Fibroblast of lung (primary cell): ENCODE results near the gene ERCC2. TPM values are rescaled to one million over a fixed set of nuclear protein-coding genes. Genes with fewer than 3 reads are reported as not detected.

Experiments used
- DNase-seq, 2 donors: peaks; one replicate each; pipeline versions ENCODE4 v3.0.0 to v3.0.0-alpha.2; 2010; ENCODE audit warnings: low read depth in 2 of 2
- H2AFZ ChIP-seq: 2 replicates; pipeline ENCODE4 v1.5.1; 2012; ENCODE audit warnings: low read length, control low read depth, inconsistent platforms
- H3K27ac ChIP-seq: 2 replicates; pipeline ENCODE4 v1.5.1; 2011; ENCODE audit warnings: low read length, control low read depth; ENCODE audit not compliant: insufficient read depth
- H3K27me3 ChIP-seq: 2 replicates; pipeline ENCODE4 v1.5.1; 2011; ENCODE audit warnings: mild to moderate bottlenecking, low read length; ENCODE audit not compliant: control insufficient read depth, insufficient read depth
- H3K36me3 ChIP-seq: 2 replicates; pipeline ENCODE4 v1.5.1; 2011; ENCODE audit warnings: low read length; ENCODE audit not compliant: control insufficient read depth, insufficient read depth
- H3K4me1 ChIP-seq: 2 replicates; pipeline ENCODE4 v1.5.1; 2011; ENCODE audit warnings: low read length; ENCODE audit not compliant: control insufficient read depth, insufficient read depth; ENCODE audit errors: extremely low read depth
- H3K4me2 ChIP-seq: 2 replicates; pipeline ENCODE4 v1.5.1; 2011; ENCODE audit warnings: low read length, control low read depth; ENCODE audit not compliant: insufficient read depth; ENCODE audit errors: extremely low read depth
- H3K4me3 ChIP-seq, 4 experiments: fragments of 200-600 bp in 1 of 4; sonication (generic) in 1 of 4; replicated peaks in 1 of 4; 2 replicates each; pipeline ENCODE4 v1.5.1; 2011 to 2016; ENCODE audit warnings: low read length in 4 of 4, low read depth in 3 of 4, mild to moderate bottlenecking in 3 of 4, control low read depth in 2 of 4, inconsistent platforms in 1 of 4, mixed read lengths in 1 of 4; ENCODE audit not compliant: insufficient read depth in 1 of 4; ENCODE audit errors: control extremely low read depth in 1 of 4
- H3K79me2 ChIP-seq: 2 replicates; pipeline ENCODE4 v1.5.1; 2012; ENCODE audit warnings: mild to moderate bottlenecking, low read length, inconsistent platforms; ENCODE audit not compliant: control insufficient read depth, insufficient read depth
- H3K9ac ChIP-seq: 2 replicates; pipeline ENCODE4 v1.5.1; 2011; ENCODE audit warnings: mild to moderate bottlenecking, low read length, control low read depth; ENCODE audit not compliant: insufficient read depth
- H3K9me3 ChIP-seq: 2 replicates; pipeline ENCODE4 v1.5.1; 2012; ENCODE audit warnings: low read depth, low read length; ENCODE audit not compliant: control insufficient read depth, insufficient read depth
- H4K20me1 ChIP-seq: 2 replicates; pipeline ENCODE4 v1.5.1; 2011; ENCODE audit warnings: low read length; ENCODE audit not compliant: control insufficient read depth, insufficient read depth; ENCODE audit errors: extremely low read depth
- EZH2 ChIP-seq: IDR thresholded peaks from 2 replicates; pipeline ENCODE4 v1.5.1; 2012; ENCODE audit warnings: low read length, control low read depth, mild to moderate bottlenecking; ENCODE audit errors: missing control alignments
- polyA plus RNA-seq, 2 donors: library from polyadenylated mRNA; depleted of rRNA in 1 of 2; stranded (reverse) in 1 of 2; unstranded in 1 of 2; fragments of >200 nt; gene quantifications; 2 replicates each; pipeline ENCODE4 v1.2.1, GENCODE V29; 2011 to 2012; ENCODE audit warnings: missing spikeins in 1 of 2
- total RNA-seq: library from RNA; depleted of rRNA; stranded (reverse); fragments of >200 nt; gene quantifications from 2 replicates; pipeline ENCODE4 v1.2.1, GENCODE V29; 2014
- TF ChIP-seq, protein P1 (sequence below), 2 donors: IDR thresholded peaks in 1 of 2; conservative IDR thresholded peaks in 1 of 2; 1 replicate in 1 of 2; 2 replicates in 1 of 2; pipeline ENCODE4 v1.5.1; 2011 to 2012; ENCODE audit warnings: low read length in 2 of 2, control low read depth in 1 of 2, inconsistent platforms in 1 of 2, low read depth in 1 of 2, mild to moderate bottlenecking in 1 of 2

Gene ERCC2
- total and polyA plus RNA-seq, 2 donors (not counting 1 experiment from before 2014, with no cell fraction given), result 21.6 to 57.1 TPM

- H3K27me3 ChIP-seq, result no peaks in the 10 kb centered on the region
- no peak overlapping the region for H3K27ac ChIP-seq
- H3K9ac ChIP-seq, result no peak overlapping the region
- no peaks in the 10 kb centered on the region for H4K20me1 ChIP-seq
- no peak overlapping the region for H3K4me2 ChIP-seq
- H2AFZ ChIP-seq, result no peak overlapping the region
- H3K9me3 ChIP-seq, result no peaks in the 10 kb centered on the region
- no peak overlapping the region for H3K4me3 ChIP-seq
- H3K36me3 ChIP-seq, result no peaks in the 10 kb centered on the region
- no peak for DNase-seq
- no peaks in the 10 kb centered on the region for H3K79me2 ChIP-seq
- no peaks in the 10 kb centered on the region for H3K4me1 ChIP-seq
- no peak for TF ChIP-seq EZH2
- TF ChIP-seq, protein P1, sequence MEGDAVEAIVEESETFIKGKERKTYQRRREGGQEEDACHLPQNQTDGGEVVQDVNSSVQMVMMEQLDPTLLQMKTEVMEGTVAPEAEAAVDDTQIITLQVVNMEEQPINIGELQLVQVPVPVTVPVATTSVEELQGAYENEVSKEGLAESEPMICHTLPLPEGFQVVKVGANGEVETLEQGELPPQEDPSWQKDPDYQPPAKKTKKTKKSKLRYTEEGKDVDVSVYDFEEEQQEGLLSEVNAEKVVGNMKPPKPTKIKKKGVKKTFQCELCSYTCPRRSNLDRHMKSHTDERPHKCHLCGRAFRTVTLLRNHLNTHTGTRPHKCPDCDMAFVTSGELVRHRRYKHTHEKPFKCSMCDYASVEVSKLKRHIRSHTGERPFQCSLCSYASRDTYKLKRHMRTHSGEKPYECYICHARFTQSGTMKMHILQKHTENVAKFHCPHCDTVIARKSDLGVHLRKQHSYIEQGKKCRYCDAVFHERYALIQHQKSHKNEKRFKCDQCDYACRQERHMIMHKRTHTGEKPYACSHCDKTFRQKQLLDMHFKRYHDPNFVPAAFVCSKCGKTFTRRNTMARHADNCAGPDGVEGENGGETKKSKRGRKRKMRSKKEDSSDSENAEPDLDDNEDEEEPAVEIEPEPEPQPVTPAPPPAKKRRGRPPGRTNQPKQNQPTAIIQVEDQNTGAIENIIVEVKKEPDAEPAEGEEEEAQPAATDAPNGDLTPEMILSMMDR (conservative IDR thresholded peaks at IDR 0.05 in 1 of 2, IDR thresholded peaks at IDR 0.05 in 1 of 2; ENCODE audit: low read depth in 1 of 2, low read length in 2 of 2), result no peak
Observed at GRCh38 chr19:45305007-45305406, 65.4 kb downstream of the ERCC2 start.

- no peak for DNase-seq
- no peaks in the 10 kb centered on the region for H3K9me3 ChIP-seq
- no peaks in the 10 kb centered on the region for H3K4me1 ChIP-seq
- H3K27ac ChIP-seq, result no peak overlapping the region
- H3K27me3 ChIP-seq, result no peaks in the 10 kb centered on the region
- no peak overlapping the region for H3K9ac ChIP-seq
- no peaks in the 10 kb centered on the region for H3K79me2 ChIP-seq
- H4K20me1 ChIP-seq, result no peaks in the 10 kb centered on the region
- no peaks in the 10 kb centered on the region for H3K36me3 ChIP-seq
- H2AFZ ChIP-seq, result no peak overlapping the region
- no peak overlapping the region for H3K4me2 ChIP-seq
- TF ChIP-seq, protein P1 (conservative IDR thresholded peaks at IDR 0.05 in 1 of 2, IDR thresholded peaks at IDR 0.05 in 1 of 2; ENCODE audit: low read depth in 1 of 2, low read length in 2 of 2), result no peak
- no peak for TF ChIP-seq EZH2
- H3K4me3 ChIP-seq, result no peak overlapping the region
Observed at GRCh38 chr19:45304141-45304926, 66.0 kb downstream of the ERCC2 start.

DNA sequence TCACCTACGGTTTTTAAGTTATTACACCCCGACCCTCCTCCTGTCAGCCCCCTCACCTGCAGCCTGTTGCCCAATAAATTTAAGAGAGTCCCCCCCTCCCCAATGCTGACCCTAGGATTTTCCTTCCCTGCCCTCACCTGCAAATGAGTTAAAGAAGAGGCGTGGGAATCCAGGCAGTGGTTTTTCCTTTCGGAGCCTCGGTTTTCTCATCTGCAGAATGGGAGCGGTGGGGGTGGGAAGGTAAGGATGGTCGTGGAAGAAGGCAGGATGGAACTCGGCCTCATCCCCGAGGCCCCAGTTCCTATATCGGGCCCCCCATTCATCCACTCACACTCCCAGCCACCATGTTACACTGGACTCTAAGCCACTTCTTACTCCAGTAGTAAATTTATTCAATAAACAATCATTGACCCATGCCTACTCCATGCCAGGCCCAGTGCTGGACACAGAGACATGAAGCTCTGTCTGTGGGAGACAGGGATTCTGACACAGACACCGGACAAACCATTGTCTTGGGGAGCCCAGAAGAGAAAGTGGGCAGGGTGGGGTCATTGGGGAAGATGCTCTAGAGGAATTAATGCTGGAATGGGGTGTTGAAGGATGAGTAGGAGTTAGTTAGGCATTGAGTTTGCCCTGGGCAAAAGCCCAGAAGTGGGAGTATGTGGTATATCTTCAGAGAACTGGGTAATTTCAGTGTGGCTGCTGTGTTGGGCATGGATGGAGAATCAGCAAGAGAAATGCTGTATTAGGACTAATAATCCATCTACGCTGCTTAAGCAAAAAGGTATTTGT is 66.9 kb downstream of the ERCC2 start:
- TF ChIP-seq EZH2, result no peak
- TF ChIP-seq, protein P1 (conservative IDR thresholded peaks at IDR 0.05 in 1 of 2, IDR thresholded peaks at IDR 0.05 in 1 of 2; ENCODE audit: low read depth in 1 of 2, low read length in 2 of 2), result no peak
- Histone ChIP-seq H3K4me3 (no peak overlapping the region), H3K4me1 (no peaks in the 10 kb centered on the region), H2AFZ (no peak overlapping the region), H3K9ac (no peak overlapping the region), H3K4me2 (no peak overlapping the region), H3K79me2 (no peaks in the 10 kb centered on the region), H4K20me1 (no peaks in the 10 kb centered on the region), H3K27ac (no peak overlapping the region), H3K9me3 (no peaks in the 10 kb centered on the region), H3K27me3 (no peaks in the 10 kb centered on the region), H3K36me3 (no peaks in the 10 kb centered on the region)
- no peak for DNase-seq
